Measurements from ENCODE around the gene LPO.

The LPO gene

GRCh38 chr17:58313815-58314705 lies 75.7 kb downstream of the LPO start:
- no peak overlapping the region for H3K4me3 ChIP-seq (ENCODE audit: control insufficient read depth, low read depth, low read length)
- DNase-seq (ENCODE audit: low read depth), result no peak
- no peak for TF ChIP-seq CTCF (IDR thresholded peaks at IDR 0.05; ENCODE audit: control insufficient read depth, insufficient read depth, low read depth, low read length, missing control alignments)

GRCh38 chr17:58314706-58315015 lies 76.3 kb downstream of the LPO start:
- no peak for TF ChIP-seq CTCF (IDR thresholded peaks at IDR 0.05; ENCODE audit: control insufficient read depth, insufficient read depth, low read depth, low read length, missing control alignments)
- H3K4me3 ChIP-seq (ENCODE audit: control insufficient read depth, low read depth, low read length), result no peak overlapping the region
- no peak for DNase-seq (ENCODE audit: low read depth)

- no peak for TF ChIP-seq CTCF (IDR thresholded peaks at IDR 0.05; ENCODE audit: control insufficient read depth, insufficient read depth, low read depth, low read length, missing control alignments)
- no peak overlapping the region for H3K4me3 ChIP-seq (ENCODE audit: control insufficient read depth, low read depth, low read length)
- no peak for DNase-seq (ENCODE audit: low read depth)
Observed at GRCh38 chr17:58315281-58315711, 76.9 kb downstream of the LPO start.

- DNase-seq (ENCODE audit: low read depth), result no peak
- no peak overlapping the region for H3K4me3 ChIP-seq (ENCODE audit: control insufficient read depth, low read depth, low read length)
- TF ChIP-seq CTCF (IDR thresholded peaks at IDR 0.05; ENCODE audit: control insufficient read depth, insufficient read depth, low read depth, low read length, missing control alignments), result no peak
Observed at GRCh38 chr17:58315750-58316149, 77.4 kb downstream of the LPO start.

GRCh38 chr17:58316260-58316960 lies 78.0 kb downstream of the LPO start:
- no peak for DNase-seq (ENCODE audit: low read depth)
- TF ChIP-seq CTCF (IDR thresholded peaks at IDR 0.05; ENCODE audit: control insufficient read depth, insufficient read depth, low read depth, low read length, missing control alignments), result no peak
- no peak overlapping the region for H3K4me3 ChIP-seq (ENCODE audit: control insufficient read depth, low read depth, low read length)

- DNase-seq (ENCODE audit: low read depth), result peak; percentile 29
- TF ChIP-seq CTCF (IDR thresholded peaks at IDR 0.05; ENCODE audit: control insufficient read depth, insufficient read depth, low read depth, low read length, missing control alignments), result peak; percentile 83
- no peak overlapping the region for H3K4me3 ChIP-seq (ENCODE audit: control insufficient read depth, low read depth, low read length)
Observed at GRCh38 chr17:58317421-58318064, 79.2 kb downstream of the LPO start.

Data from AG09309 (cell line).